HCT116 (cell line): ENCODE results near the gene MAGEF1. TPM values are rescaled to one million over a fixed set of nuclear protein-coding genes. Genes with fewer than 3 reads are reported as not detected.

Experiments
- ATAC-seq: fragments of 200-7000 bp; cut with Tn5 transposase; 2 replicates; pipeline ENCODE4 v1.9.1; 2020; ENCODE audit warnings: mild to moderate bottlenecking, moderate library complexity
- BruUV-seq: library from RNA; stranded (reverse); fragments of 400-500 nt; replicated peaks from 2 replicates; lab custom pipeline; 2021; lab: Mats Ljungman, UMichigan
- CTCF ChIA-PET: fragments of 300-600 bp; sonication (Branson Sonifier 250); formaldehyde crosslinking; loops from one replicate; lab custom pipeline; 2021; ENCODE audit warnings: antibody characterized with exemption; lab: Charles Lee
- POLR2A ChIA-PET: fragments of 300-600, 350-600 bp; sonication (Branson Sonifier 250); formaldehyde crosslinking; loops from one replicate; lab custom pipeline; 2021; ENCODE audit warnings: antibody characterized with exemption; lab: Charles Lee
- RAD21 ChIA-PET, 2 experiments: fragments of 300-600 bp; sonication (Branson Sonifier 250); formaldehyde crosslinking; loops; one replicate each; lab custom pipeline; 2023; ENCODE audit warnings: low total read pairs in 2 of 2; ENCODE audit not compliant: uncharacterized antibody in 2 of 2, unreplicated experiment in 2 of 2, low non-redundant PET in 1 of 2; lab: Charles Lee
- DNase-seq: peaks from one replicate; pipeline ENCODE4 v3.0.0-alpha.2; 2010; ENCODE audit warnings: low read depth, low spot score
- H2AFZ ChIP-seq: fragments of 200-600 bp; shearing (Covaris generic), sonication (generic); 2 replicates; pipeline ENCODE4 v1.6.1; 2017; ENCODE audit warnings: low read depth, mixed run types, mixed read lengths, antibody characterized with exemption, low read length; ENCODE audit not compliant: poor library complexity, severe bottlenecking
- H3K27ac ChIP-seq: 2 replicates; pipeline ENCODE4 v1.5.1; 2012; ENCODE audit warnings: low read depth, low read length
- H3K27me3 ChIP-seq: fragments of 200-600 bp; sonication (generic); 2 replicates; pipeline ENCODE4 v1.6.1; 2016; ENCODE audit warnings: mixed run types, low read length, mixed read lengths; ENCODE audit not compliant: insufficient read depth
- H3K36me3 ChIP-seq, 2 experiments: fragments of 200-500 bp in 1 of 2; fragments of 200-600 bp in 1 of 2; sonication (Bioruptor generic) in 1 of 2; sonication (generic) in 1 of 2; 2 replicates each; pipeline versions ENCODE4 v1.5.1 to v1.6.1; 2014 to 2016; ENCODE audit warnings: low read length in 2 of 2, inconsistent platforms in 1 of 2, mixed read lengths in 1 of 2, mixed run types in 1 of 2; ENCODE audit not compliant: insufficient read depth in 2 of 2, control insufficient read depth in 1 of 2
- H3K4me1 ChIP-seq, 2 experiments: fragments of 200-600 bp in 1 of 2; sonication (generic) in 1 of 2; 2 replicates each; pipeline versions ENCODE4 v1.5.1 to v1.6.1; 2012 to 2017; ENCODE audit warnings: low read length in 2 of 2, inconsistent platforms in 1 of 2, mild to moderate bottlenecking in 1 of 2, mixed read lengths in 1 of 2, mixed run types in 1 of 2, moderate library complexity in 1 of 2; ENCODE audit not compliant: insufficient read depth in 2 of 2, control insufficient read depth in 1 of 2
- H3K4me2 ChIP-seq: fragments of 200-600 bp; sonication (generic); 2 replicates; pipeline ENCODE4 v1.6.1; 2017; ENCODE audit warnings: mixed run types, low read length, mixed read lengths
- H3K4me3 ChIP-seq, 2 experiments: fragments of 200-600 bp in 1 of 2; sonication (generic) in 1 of 2; replicated peaks in 1 of 2; 2 replicates each; pipeline ENCODE4 v1.5.1; 2011 to 2016; ENCODE audit warnings: low read length in 2 of 2, control low read depth in 1 of 2, low read depth in 1 of 2, mild to moderate bottlenecking in 1 of 2, mixed read lengths in 1 of 2, mixed run types in 1 of 2
- H3K79me2 ChIP-seq: fragments of 200-600 bp; sonication (generic); 2 replicates; pipeline ENCODE4 v1.6.1; 2017; ENCODE audit warnings: mild to moderate bottlenecking, mixed run types, low read length, moderate library complexity, mixed read lengths; ENCODE audit not compliant: insufficient read depth
- H3K9ac ChIP-seq: fragments of 200-600 bp; sonication (generic); 2 replicates; pipeline ENCODE4 v1.6.1; 2016; ENCODE audit warnings: low read length, mixed read lengths
- H3K9me2 ChIP-seq: fragments of 200-600 bp; sonication (generic), shearing (Covaris generic); 2 replicates; pipeline ENCODE4 v1.6.1; 2017; ENCODE audit warnings: mixed run types, mild to moderate bottlenecking, moderate library complexity; ENCODE audit not compliant: insufficient read depth
- H3K9me3 ChIP-seq, 2 experiments: fragments of 200-500 bp in 1 of 2; fragments of 200-600 bp in 1 of 2; sonication (Bioruptor generic) in 1 of 2; sonication (generic) in 1 of 2; 2 replicates each; pipeline ENCODE4 v1.6.1; 2014 to 2017; ENCODE audit warnings: low read length in 2 of 2, mixed read lengths in 2 of 2, inconsistent platforms in 1 of 2, low read depth in 1 of 2, mild to moderate bottlenecking in 1 of 2, mixed run types in 1 of 2, moderate library complexity in 1 of 2; ENCODE audit not compliant: control insufficient read depth in 1 of 2, insufficient read depth in 1 of 2
- H4K20me1 ChIP-seq: fragments of 200-600 bp; sonication (generic), shearing (Covaris generic); 2 replicates; pipeline ENCODE4 v1.6.1; 2017; ENCODE audit warnings: mixed run types, mild to moderate bottlenecking, moderate library complexity; ENCODE audit not compliant: insufficient read depth
- ATF3 ChIP-seq: IDR thresholded peaks from 2 replicates; pipeline ENCODE4 v1.6.1; 2012
- EGR1 ChIP-seq: IDR thresholded peaks from 2 replicates; pipeline ENCODE4 v1.6.1; 2012; ENCODE audit warnings: low read depth
- ELF1 ChIP-seq: IDR thresholded peaks from 2 replicates; pipeline ENCODE4 v1.6.1; 2012; ENCODE audit warnings: low read depth, borderline replicate concordance
- EZH2phosphoT487 ChIP-seq: fragments of 200-600 bp; IDR thresholded peaks from 2 replicates; pipeline ENCODE4 v1.6.1; 2018; ENCODE audit warnings: antibody characterized with exemption, borderline replicate concordance
- FOSL1 ChIP-seq: IDR thresholded peaks from 2 replicates; pipeline ENCODE4 v1.6.1; 2012; ENCODE audit warnings: low read depth
- JUND ChIP-seq: IDR thresholded peaks from 2 replicates; pipeline ENCODE4 v1.6.1; 2012
- MAX ChIP-seq: IDR thresholded peaks from 2 replicates; pipeline ENCODE4 v1.6.1; 2012
- REST ChIP-seq: IDR thresholded peaks from 2 replicates; pipeline ENCODE4 v1.6.1; 2012; ENCODE audit warnings: low read depth
- SIN3A ChIP-seq: IDR thresholded peaks from 2 replicates; pipeline ENCODE4 v1.6.1; 2012; ENCODE audit warnings: low read depth
- YY1 ChIP-seq: IDR thresholded peaks from 2 replicates; pipeline ENCODE4 v1.6.1; 2011; ENCODE audit warnings: low read length, low read depth, moderate library complexity, mild to moderate bottlenecking; ENCODE audit not compliant: insufficient replicate concordance; ENCODE audit errors: extremely low read depth
- ZBTB33 ChIP-seq: IDR thresholded peaks from 2 replicates; pipeline ENCODE4 v1.6.1; 2011; ENCODE audit warnings: mild to moderate bottlenecking, low read length, moderate library complexity; ENCODE audit not compliant: insufficient replicate concordance; ENCODE audit errors: extremely low read depth
- intact Hi-C: fragments of 100-400 bp; cut with micrococcal nuclease; formaldehyde crosslinking; loops from 2 replicates; pipeline ENCODE4 v1.10.0; 2022
- total RNA-seq: library from RNA; stranded (reverse); gene quantifications from one replicate; pipeline ENCODE4 v1.2.1, GENCODE V29; 2021; ENCODE audit not compliant: unreplicated experiment

MAGEF1 gene
- total RNA-seq, 1 experiment from 2014 or later = 44.1 TPM

- no peak for TF ChIP-seq ZBTB33
- TF ChIP-seq ELF1 = no peak
These were observed 23.2 kb upstream of the MAGEF1 start (continued) for GRCh38 chr3:184734903-184735701.

- no TSS peak for BruUV-seq
- POLR2A ChIA-PET = no interaction called here
- RAD21 ChIA-PET = no interaction called here
These were observed 22.2 kb upstream of the MAGEF1 start for GRCh38 chr3:184733971-184734608.

More at GRCh38 chr3:184733971-184734608, 22.2 kb upstream of the MAGEF1 start:
- no peaks in the 10 kb centered on the region for H3K36me3 ChIP-seq
- H3K9me2 ChIP-seq = no peaks in the 10 kb centered on the region
- intact Hi-C loops = no loop called here
- no peak overlapping the region for H3K4me3 ChIP-seq
- DNase-seq = no peak
- no peak overlapping the region for H2AFZ ChIP-seq
- no peaks in the 10 kb centered on the region for H3K9me3 ChIP-seq
- H3K9ac ChIP-seq = no peak overlapping the region
- H3K79me2 ChIP-seq = no peaks in the 10 kb centered on the region
- no peak overlapping the region for H3K4me2 ChIP-seq
- no peak overlapping the region for H3K27ac ChIP-seq
- TF ChIP-seq MAX = no peak
- no peak for TF ChIP-seq REST
- no peak for TF ChIP-seq SIN3A
- TF ChIP-seq ATF3 = no peak
- no peak for TF ChIP-seq YY1
- TF ChIP-seq EZH2phosphoT487 = no peak
- TF ChIP-seq FOSL1 = no peak
- TF ChIP-seq JUND = no peak
- TF ChIP-seq EGR1 = no peak
- no peaks in the 10 kb centered on the region for H3K27me3 ChIP-seq
- ATAC-seq = no peak
- CTCF ChIA-PET = interaction anchor here (1.4 to 1.8 kb wide), 2 partner anchors 15 to 173 kb away, joined by 3 to 5 read pairs; partner anchors contain the start of gene EPHB3
- H3K4me1 ChIP-seq = peaks cover 0 to 10% of the 10 kb centered on the region in 2 experiments; a peak in 1 of 4 replicates
- no peaks in the 10 kb centered on the region for H4K20me1 ChIP-seq
